ENCODE measurements around the gene FOXL2.
"Not testable (repeated sequence)": the region's sequence is repeated elsewhere in the genome, so short reads cannot be mapped to it uniquely, and the experiment has no call there.

FOXL2 gene

GRCh38 chr3:138933068-138933668 lies 13.8 kb downstream of the FOXL2 start:
- no peak for TF ChIP-seq CTCF (IDR thresholded peaks at IDR 0.05; ENCODE audit: insufficient read depth, low read length, poor library complexity, severe bottlenecking)
- Histone ChIP-seq H3K27me3 (replicated peaks; ENCODE audit: control insufficient read depth, insufficient read depth, low read length) (peaks cover 4% of the 10 kb centered on the region), H3K4me3 (replicated peaks; ENCODE audit: low read depth, low read length) (no peak overlapping the region)

GRCh38 chr3:138928727-138929372 lies 18.1 kb downstream of the FOXL2 start:
- no peaks in the 10 kb centered on the region for H3K36me3 ChIP-seq (ENCODE audit: control insufficient read depth, insufficient read depth, low read length)
- H3K27me3 ChIP-seq (replicated peaks; ENCODE audit: control insufficient read depth, insufficient read depth, low read length), result no peaks in the 10 kb centered on the region
- no peak for TF ChIP-seq CTCF (IDR thresholded peaks at IDR 0.05; ENCODE audit: insufficient read depth, low read length, poor library complexity, severe bottlenecking)

More at GRCh38 chr3:138933068-138933668, 13.8 kb downstream of the FOXL2 start:
- DNase-seq (ENCODE audit: extremely low read depth, insufficient read length), result no peak
- H3K36me3 ChIP-seq (ENCODE audit: control insufficient read depth, insufficient read depth, low read length), result no peaks in the 10 kb centered on the region

GRCh38 chr3:138923531-138923994 lies 23.4 kb downstream of the FOXL2 start:
- no peak overlapping the region for H3K4me3 ChIP-seq (replicated peaks; ENCODE audit: low read depth, low read length)
- no peaks in the 10 kb centered on the region for H3K36me3 ChIP-seq (ENCODE audit: control insufficient read depth, insufficient read depth, low read length)
- peak; percentile 79 for TF ChIP-seq CTCF (IDR thresholded peaks at IDR 0.05; ENCODE audit: insufficient read depth, low read length, poor library complexity, severe bottlenecking)
- no peaks in the 10 kb centered on the region for H3K27me3 ChIP-seq (replicated peaks; ENCODE audit: control insufficient read depth, insufficient read depth, low read length)
- no peak for DNase-seq (ENCODE audit: extremely low read depth, insufficient read length)

More at GRCh38 chr3:138928727-138929372, 18.1 kb downstream of the FOXL2 start:
- no peak overlapping the region for H3K4me3 ChIP-seq (replicated peaks; ENCODE audit: low read depth, low read length)
- DNase-seq (ENCODE audit: extremely low read depth, insufficient read length), result no peak

- not testable (repeated sequence) for H3K27me3 ChIP-seq (replicated peaks; ENCODE audit: control insufficient read depth, insufficient read depth, low read length); H3K4me3 ChIP-seq (replicated peaks; ENCODE audit: low read depth, low read length); H3K36me3 ChIP-seq (ENCODE audit: control insufficient read depth, insufficient read depth, low read length); DNase-seq (ENCODE audit: extremely low read depth, insufficient read length)
Measured at GRCh38 chr3:138922400-138922799, 24.5 kb downstream of the FOXL2 start.

- H3K4me3 ChIP-seq (replicated peaks; ENCODE audit: low read depth, low read length), result no peak overlapping the region
- H3K36me3 ChIP-seq (ENCODE audit: control insufficient read depth, insufficient read depth, low read length), result no peaks in the 10 kb centered on the region
- TF ChIP-seq CTCF (IDR thresholded peaks at IDR 0.05; ENCODE audit: insufficient read depth, low read length, poor library complexity, severe bottlenecking), result no peak
- H3K27me3 ChIP-seq (replicated peaks; ENCODE audit: control insufficient read depth, insufficient read depth, low read length), result no peaks in the 10 kb centered on the region
- no peak for DNase-seq (ENCODE audit: extremely low read depth, insufficient read length)
Measured at GRCh38 chr3:138921316-138922292, 25.3 kb downstream of the FOXL2 start.

All from GM06990 (cell line).